NCI-H510A treated with DMSO at 0.1 percent for 48 hours (cell line): ENCODE measurements around the gene SLC25A39.

Source experiments
- DNase-seq: peaks from one replicate; lab custom pipeline; 2025; lab: John Stamatoyannopoulos, UW

Gene SLC25A39

GRCh38 chr17:44314031-44314430 is 10.6 kb downstream of the SLC25A39 start:
- no peak for DNase-seq

GRCh38 chr17:44312396-44313104 is 12.1 kb downstream of the SLC25A39 start:
- DNase-seq = no peak

GRCh38 chr17:44311562-44312181 is 13.0 kb downstream of the SLC25A39 start:
- DNase-seq = no peak

- DNase-seq = no peak
These were observed 13.8 kb downstream of the SLC25A39 start for GRCh38 chr17:44310609-44311376.

GRCh38 chr17:44310188-44310587 is 14.4 kb downstream of the SLC25A39 start:
- no peak for DNase-seq

- DNase-seq = no peak
These were observed 15.2 kb downstream of the SLC25A39 start for GRCh38 chr17:44309472-44309871.

- peak; percentile 24 for DNase-seq
These were observed 15.8 kb downstream of the SLC25A39 start for GRCh38 chr17:44308865-44309264.

GRCh38 chr17:44308320-44308818 is 16.3 kb downstream of the SLC25A39 start, which contains the start of gene RUNDC3A:
Gene RUNDC3A (plus strand): TSS chr17:44308601. CDS start chr17:44308833, 232 bp downstream.
- peak; percentile 83 for DNase-seq

- peak; percentile 74 for DNase-seq
These were observed 17.0 kb downstream of the SLC25A39 start for GRCh38 chr17:44307387-44308186.

- peak; percentile 43 for DNase-seq
These were observed 20.0 kb downstream of the SLC25A39 start for GRCh38 chr17:44304651-44305050.

- DNase-seq = no peak
These were observed 26.6 kb downstream of the SLC25A39 start for GRCh38 chr17:44297975-44298374.

- no peak for DNase-seq
These were observed 31.0 kb downstream of the SLC25A39 start for GRCh38 chr17:44293509-44294226.

- DNase-seq = no peak
These were observed 37.0 kb downstream of the SLC25A39 start for GRCh38 chr17:44287651-44288050.

GRCh38 chr17:44284024-44284400 is 40.6 kb downstream of the SLC25A39 start:
- no peak for DNase-seq

GRCh38 chr17:44283344-44284023 is 41.1 kb downstream of the SLC25A39 start:
- DNase-seq = no peak

- no peak for DNase-seq
These were observed 42.4 kb downstream of the SLC25A39 start for GRCh38 chr17:44282264-44282663.

GRCh38 chr17:44281570-44281969 is 43.1 kb downstream of the SLC25A39 start:
- DNase-seq = no peak

GRCh38 chr17:44280392-44280937 is 44.2 kb downstream of the SLC25A39 start:
- no peak for DNase-seq

GRCh38 chr17:44279666-44280391 is 44.8 kb downstream of the SLC25A39 start:
- no peak for DNase-seq

- no peak for DNase-seq
These were observed 45.3 kb downstream of the SLC25A39 start for GRCh38 chr17:44279346-44279665.
